Measurements from ENCODE around the gene SMG9.

SMG9 gene

GRCh38 chr19:43713208-43713607 lies 41.6 kb downstream of the SMG9 start:
- Histone ChIP-seq H3K9me2 (replicated peaks; ENCODE audit: control insufficient read depth, low read length) (no peaks in the 10 kb centered on the region), H3K36me3 (ENCODE audit: control insufficient read depth, low read length) (no peaks in the 10 kb centered on the region), H3K4me2 (ENCODE audit: low read length) (no peak overlapping the region), H3K79me2 (ENCODE audit: control insufficient read depth, low read length) (no peaks in the 10 kb centered on the region), H3K9me3 (ENCODE audit: control insufficient read depth, insufficient read depth, low read length) (no peaks in the 10 kb centered on the region), H4K20me1 (ENCODE audit: control insufficient read depth, insufficient read depth, low read depth, low read length) (no peaks in the 10 kb centered on the region), H3K27ac (ENCODE audit: low read depth, low read length) (no peak overlapping the region), H3F3A (ENCODE audit: control insufficient read depth, insufficient read depth) (no peaks in the 10 kb centered on the region), H3K4me3 (ENCODE audit: low read length) (no peak overlapping the region), H3K27me3 (ENCODE audit: control insufficient read depth, low read length) (no peaks in the 10 kb centered on the region), H3K4me1 (ENCODE audit: control insufficient read depth, low read length) (no peaks in the 10 kb centered on the region)
- TF ChIP-seq EZH2phosphoT487 (IDR thresholded peaks at IDR 0.05; ENCODE audit: borderline replicate concordance, low read length) = no peak
- TF ChIP-seq CTCF (IDR thresholded peaks at IDR 0.05; ENCODE audit: low read depth, low read length, poor library complexity, severe bottlenecking) = no peak

- Histone ChIP-seq H3K27ac (ENCODE audit: low read depth, low read length) (no peak overlapping the region), H4K20me1 (ENCODE audit: control insufficient read depth, insufficient read depth, low read depth, low read length) (no peaks in the 10 kb centered on the region), H3K9me2 (replicated peaks; ENCODE audit: control insufficient read depth, low read length) (no peaks in the 10 kb centered on the region), H3K4me3 (ENCODE audit: low read length) (no peak overlapping the region), H3K4me1 (ENCODE audit: control insufficient read depth, low read length) (no peaks in the 10 kb centered on the region), H3K79me2 (ENCODE audit: control insufficient read depth, low read length) (no peaks in the 10 kb centered on the region), H3K9me3 (ENCODE audit: control insufficient read depth, insufficient read depth, low read length) (no peaks in the 10 kb centered on the region), H3K4me2 (ENCODE audit: low read length) (no peak overlapping the region), H3F3A (ENCODE audit: control insufficient read depth, insufficient read depth) (no peaks in the 10 kb centered on the region), H3K36me3 (ENCODE audit: control insufficient read depth, low read length) (no peaks in the 10 kb centered on the region), H3K27me3 (ENCODE audit: control insufficient read depth, low read length) (no peaks in the 10 kb centered on the region)
- TF ChIP-seq CTCF (IDR thresholded peaks at IDR 0.05; ENCODE audit: low read depth, low read length, poor library complexity, severe bottlenecking) (no peak), EZH2phosphoT487 (IDR thresholded peaks at IDR 0.05; ENCODE audit: borderline replicate concordance, low read length) (no peak)
Measured at GRCh38 chr19:43711751-43712355, 42.9 kb downstream of the SMG9 start.

- no peaks in the 10 kb centered on the region for H4K20me1 ChIP-seq (ENCODE audit: control insufficient read depth, insufficient read depth, low read depth, low read length)
- no peak overlapping the region for H3K4me3 ChIP-seq (ENCODE audit: low read length)
- no peaks in the 10 kb centered on the region for H3K9me2 ChIP-seq (replicated peaks; ENCODE audit: control insufficient read depth, low read length)
- no peaks in the 10 kb centered on the region for H3K27me3 ChIP-seq (ENCODE audit: control insufficient read depth, low read length)
- no peak overlapping the region for H3K4me2 ChIP-seq (ENCODE audit: low read length)
- no peak for TF ChIP-seq EZH2phosphoT487 (IDR thresholded peaks at IDR 0.05; ENCODE audit: borderline replicate concordance, low read length)
- no peak for TF ChIP-seq CTCF (IDR thresholded peaks at IDR 0.05; ENCODE audit: low read depth, low read length, poor library complexity, severe bottlenecking)
- no peak overlapping the region for H3K27ac ChIP-seq (ENCODE audit: low read depth, low read length)
- H3K9me3 ChIP-seq (ENCODE audit: control insufficient read depth, insufficient read depth, low read length) = no peaks in the 10 kb centered on the region
- H3F3A ChIP-seq (ENCODE audit: control insufficient read depth, insufficient read depth) = no peaks in the 10 kb centered on the region
- H3K4me1 ChIP-seq (ENCODE audit: control insufficient read depth, low read length) = no peaks in the 10 kb centered on the region
- H3K36me3 ChIP-seq (ENCODE audit: control insufficient read depth, low read length) = no peaks in the 10 kb centered on the region
- no peaks in the 10 kb centered on the region for H3K79me2 ChIP-seq (ENCODE audit: control insufficient read depth, low read length)
Measured at GRCh38 chr19:43708716-43709115, 46.0 kb downstream of the SMG9 start.
